DMS 273 (cell line): ENCODE results near the gene HOMER1.
A peak's percentile ranks its signal among the peaks of the same experiment; 100 is the strongest.

Source experiments
- DNase-seq: peaks from one replicate; lab custom pipeline; 2025; ENCODE audit not compliant: unreplicated experiment; lab: John Stamatoyannopoulos, UW

HOMER1 gene

DNA sequence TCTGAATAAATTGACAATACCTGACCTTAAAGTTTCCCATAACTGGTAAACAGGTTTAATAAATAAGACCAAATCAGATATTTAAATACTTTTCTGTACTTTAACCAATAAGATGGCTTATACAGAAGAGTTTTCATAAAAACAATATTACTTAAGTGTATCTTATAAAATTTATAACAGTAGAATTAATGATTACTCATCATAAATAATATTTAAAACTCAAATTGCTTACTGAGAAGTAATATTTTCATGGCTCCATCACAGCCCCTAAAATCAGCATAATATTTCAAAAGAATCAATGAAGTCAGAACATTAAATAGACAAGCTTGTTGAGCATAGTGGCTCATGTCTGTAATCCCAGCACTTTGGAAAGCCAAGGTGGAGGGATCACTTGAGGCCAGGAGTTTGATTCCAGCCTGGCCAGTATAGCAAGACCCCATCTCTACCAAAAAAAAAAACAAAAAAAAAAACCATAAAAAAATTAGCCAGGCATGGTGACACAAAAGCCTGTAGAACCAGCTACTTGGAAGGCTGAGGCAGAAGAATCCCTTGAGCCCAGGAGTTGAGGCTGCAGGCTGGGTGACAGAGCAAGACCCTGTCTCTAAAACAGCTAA is 23.5 kb downstream of the HOMER1 start:
- DNase-seq: no peak

DNA sequence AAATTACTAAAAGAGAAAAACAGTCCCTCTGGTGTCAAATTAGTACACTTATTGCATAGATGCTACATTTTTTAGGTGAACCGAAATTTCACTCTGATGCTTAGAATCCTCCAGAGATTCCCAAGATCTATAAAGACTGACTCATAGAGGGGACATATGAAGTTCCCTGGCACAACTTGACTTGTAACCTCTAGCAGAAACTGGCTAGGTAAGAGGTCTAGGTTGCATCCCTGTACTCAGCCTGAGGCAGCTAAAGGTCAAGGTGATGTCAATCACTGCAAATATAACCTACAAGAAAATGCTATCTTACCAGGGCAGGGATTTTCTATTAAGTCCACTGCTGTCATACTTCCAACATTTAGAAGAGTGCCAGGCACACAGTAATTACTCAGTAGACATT is 24.2 kb downstream of the HOMER1 start:
- no peak for DNase-seq

DNA sequence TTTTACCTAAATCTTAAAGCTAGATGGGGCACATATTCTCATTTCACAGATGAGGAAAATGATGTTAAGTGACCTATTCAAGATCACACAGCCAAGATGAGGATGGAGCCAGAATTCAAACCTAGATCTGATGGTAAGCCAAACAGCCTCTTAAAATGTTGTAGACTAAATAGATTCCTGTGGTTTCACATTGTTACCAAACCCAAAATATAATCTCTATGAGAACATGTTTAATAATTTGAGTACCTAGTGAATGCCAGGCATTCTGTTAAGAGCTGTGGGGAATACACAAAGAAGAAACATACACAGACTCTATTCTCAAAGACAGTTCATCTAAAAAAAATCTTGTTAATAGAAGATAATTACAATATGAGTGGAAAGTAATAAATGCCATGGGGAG is 25.2 kb downstream of the HOMER1 start:
- DNase-seq: no peak

DNA sequence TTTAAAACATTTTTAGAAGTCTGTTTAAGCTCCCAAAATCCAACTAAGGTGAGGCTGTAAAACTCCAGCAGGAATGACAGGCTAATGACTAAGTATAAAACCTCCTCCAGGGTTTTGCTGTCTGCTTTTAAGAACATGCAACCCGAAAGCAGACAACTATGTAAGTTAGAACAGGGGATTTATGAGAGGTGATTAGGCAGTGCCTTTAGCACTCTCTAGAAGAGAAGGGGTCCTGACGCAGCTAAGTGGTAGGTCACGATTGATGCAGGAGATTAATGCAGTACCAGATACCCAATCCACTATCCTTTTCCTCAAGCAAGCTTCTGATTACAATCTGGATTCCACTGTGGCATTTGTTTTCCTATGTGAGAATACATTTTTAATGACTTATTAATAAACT is 25.9 kb downstream of the HOMER1 start:
- DNase-seq: no peak

DNA sequence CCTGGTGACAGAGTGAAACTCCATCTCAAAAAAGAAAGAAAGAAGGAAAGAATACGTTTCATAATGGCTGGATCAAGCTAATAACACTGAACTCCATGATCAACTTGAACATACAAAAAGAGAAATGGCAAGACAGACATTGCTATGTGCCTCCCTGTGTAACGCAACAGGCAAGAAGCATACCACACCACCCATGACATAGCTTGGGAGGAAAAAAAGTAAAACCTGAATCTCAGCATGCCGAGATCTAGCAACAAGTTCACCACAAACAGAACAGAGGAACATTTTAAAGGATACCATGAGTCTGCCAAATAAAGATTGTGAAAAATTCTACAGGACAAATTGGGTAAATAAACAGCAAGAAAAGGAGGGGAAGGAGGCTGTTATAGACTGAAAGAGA is 26.7 kb downstream of the HOMER1 start:
- no peak for DNase-seq

DNA sequence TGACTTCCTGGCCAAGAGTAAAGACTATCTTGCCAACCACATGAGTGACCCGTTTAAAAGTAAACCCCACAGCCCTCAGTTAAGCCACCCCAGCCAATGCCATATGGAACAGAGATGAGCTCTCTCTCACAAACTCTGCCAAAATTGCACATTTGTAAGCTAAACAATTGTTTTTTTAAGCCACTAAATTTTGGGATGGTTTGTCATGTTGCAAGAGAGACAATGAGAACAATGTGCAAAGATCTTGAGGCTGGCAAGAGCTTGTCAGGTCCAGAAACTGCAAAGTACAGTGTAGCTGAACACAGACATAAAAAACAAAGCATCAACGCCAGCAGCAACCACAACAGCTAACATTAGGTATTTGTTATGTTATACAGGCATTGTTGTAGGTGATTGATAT is 27.8 kb downstream of the HOMER1 start:
- no peak for DNase-seq

DNA sequence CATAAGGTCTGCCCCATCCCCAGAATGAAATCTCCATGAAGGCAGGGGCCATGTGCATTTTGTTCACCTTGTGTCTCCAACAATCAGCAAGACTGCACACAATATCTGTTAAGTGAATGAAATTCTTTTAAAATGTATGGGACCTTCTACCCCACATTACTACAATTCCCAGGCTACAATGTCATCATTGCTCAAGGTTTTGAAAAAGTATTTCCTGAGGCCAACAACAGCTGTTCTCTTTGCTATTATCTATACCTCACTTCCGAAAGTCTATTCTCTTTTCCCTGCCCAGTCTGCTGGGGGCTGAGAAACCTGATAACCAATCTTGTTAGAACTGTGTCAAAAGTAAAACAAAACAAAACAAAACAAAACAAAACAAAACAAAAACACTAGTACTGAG is 29.2 kb downstream of the HOMER1 start:
- DNase-seq: no peak

DNA sequence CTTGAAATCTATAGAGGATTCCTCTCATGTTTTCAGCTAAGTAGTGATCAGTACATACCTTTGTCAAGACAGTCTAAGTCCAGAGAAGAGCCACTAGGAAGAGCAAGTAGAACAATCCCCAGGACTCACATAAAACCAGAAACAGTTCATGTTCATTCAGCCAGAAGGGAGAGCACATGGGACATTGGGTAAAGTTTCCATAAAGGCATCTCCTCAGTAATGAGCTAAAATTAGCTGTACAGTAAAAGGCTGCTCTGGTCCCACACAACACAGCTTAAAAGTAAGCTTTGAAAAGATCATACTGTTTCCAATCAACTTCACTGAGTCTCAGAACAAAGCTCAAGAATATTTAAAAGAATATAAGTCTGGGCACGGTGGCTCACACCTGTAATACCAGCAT is 32.4 kb downstream of the HOMER1 start:
- no peak for DNase-seq

DNA sequence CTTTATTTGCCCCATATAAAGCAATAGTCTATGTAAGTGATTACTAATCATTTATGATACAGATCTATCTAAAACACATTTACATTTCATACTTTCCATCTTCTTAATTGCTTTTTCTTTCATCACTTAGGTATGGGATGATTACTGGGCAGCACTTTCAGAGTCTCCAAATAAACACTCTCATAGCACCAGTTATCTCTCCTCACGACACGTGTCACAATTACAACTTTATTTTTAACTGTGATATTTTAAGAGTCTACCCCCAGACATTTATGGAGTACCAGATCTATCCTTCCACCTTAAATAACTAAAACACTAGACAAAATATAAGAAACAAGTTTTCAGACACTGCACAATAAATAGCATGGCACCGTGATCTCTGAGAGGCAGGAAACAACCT is 32.9 kb downstream of the HOMER1 start:
- DNase-seq: no peak

DNA sequence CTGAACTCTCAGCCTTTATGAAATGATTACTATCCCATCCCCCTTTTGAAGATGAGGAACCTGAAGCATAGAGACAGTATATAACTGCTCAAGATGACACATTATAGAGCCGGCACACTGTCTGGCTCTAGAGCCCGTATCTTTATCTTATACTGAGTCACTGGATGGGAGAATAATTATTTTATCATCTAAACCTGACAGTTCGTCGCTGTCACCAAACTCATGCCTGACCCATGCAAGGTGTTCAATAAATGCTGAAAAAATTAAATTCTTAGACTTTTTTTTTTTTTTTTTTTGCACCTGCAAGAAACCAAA is 38.8 kb downstream of the HOMER1 start:
- DNase-seq: no peak

DNA sequence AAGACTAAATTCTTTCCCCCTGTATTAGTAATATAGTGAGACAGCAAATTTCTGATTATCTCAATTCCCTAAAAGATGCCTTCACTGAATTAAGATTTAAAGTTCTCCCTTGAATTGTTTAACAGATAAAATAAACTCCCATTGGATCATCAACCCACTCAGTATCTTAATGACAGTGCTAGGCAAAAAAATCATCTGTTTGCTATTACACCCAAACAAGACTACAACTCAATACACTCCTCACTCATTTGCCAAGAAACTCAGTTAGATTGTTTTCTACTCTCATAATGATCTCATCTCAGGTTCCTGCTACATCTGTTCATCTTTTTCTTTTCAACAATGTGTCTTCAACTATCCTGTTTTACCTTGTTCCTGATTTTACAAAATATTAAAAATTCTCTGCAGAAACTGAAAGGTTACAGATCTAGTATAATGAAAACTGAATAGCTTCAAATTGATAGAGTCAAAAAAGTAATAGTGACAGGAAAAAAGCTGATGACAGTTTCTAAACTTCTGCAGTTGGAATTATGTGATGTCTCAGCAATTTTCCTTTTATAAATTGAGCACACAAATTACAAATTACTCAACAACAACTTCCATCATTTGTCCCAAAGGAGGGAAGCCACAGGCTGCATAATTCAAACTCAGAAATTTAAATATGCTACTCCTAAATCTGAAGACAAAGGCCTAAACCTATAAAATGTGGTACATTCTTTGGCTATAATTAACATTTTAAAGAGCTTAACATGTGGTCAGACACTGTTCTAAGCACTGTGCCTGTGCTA is 39.4 kb downstream of the HOMER1 start:
- DNase-seq: peak; percentile 81

DNA sequence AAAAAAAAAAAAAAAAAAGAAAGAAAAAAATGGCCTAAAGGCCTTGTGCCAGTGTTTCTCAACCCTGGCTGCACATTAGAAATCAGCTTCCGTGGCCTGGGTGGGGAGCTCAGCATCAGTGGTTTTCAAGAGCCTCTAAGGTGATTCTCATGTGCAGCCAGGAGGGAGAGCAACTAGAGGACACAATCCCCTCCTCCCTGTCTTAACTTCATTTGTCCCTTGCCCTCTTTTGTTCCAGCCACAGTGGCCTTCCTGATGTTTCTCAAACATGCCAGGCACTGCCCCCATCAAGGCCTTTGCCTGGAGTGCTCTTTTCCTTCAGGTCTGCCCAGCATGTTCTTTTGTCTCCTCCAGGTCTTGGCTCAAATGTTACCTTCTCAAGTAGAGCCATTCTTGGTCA is 42.4 kb downstream of the HOMER1 start:
- DNase-seq: no peak

DNA sequence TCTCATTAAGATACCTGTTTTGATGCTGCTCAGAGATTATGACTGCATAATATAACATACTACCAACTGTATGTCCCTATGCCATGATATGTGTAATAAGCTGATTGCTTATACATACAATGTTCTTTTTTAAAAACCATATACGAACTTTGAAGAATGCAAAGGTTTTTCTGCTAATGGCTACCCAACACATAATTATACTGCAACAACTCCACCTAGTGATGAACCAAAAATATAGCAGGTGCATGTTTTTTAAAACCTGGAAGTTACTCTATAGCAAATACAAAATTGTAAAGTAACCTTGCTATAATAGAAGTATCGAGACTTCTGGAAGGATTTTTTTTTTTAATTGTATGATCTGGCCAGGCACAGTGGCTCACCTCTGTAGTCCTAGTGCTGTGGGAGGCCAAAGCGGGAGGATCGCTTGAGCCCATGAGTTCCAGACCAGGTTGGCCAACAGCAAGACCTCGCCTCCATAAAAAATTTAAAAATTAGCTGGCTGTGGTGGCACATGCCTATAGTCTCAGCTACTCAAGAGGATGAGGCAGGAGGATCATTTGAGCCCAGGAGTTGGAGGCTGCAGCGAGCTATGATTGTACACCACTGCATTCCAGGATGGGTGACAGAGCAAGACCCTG is 49.1 kb downstream of the HOMER1 start:
- DNase-seq: peak; percentile 45

DNA sequence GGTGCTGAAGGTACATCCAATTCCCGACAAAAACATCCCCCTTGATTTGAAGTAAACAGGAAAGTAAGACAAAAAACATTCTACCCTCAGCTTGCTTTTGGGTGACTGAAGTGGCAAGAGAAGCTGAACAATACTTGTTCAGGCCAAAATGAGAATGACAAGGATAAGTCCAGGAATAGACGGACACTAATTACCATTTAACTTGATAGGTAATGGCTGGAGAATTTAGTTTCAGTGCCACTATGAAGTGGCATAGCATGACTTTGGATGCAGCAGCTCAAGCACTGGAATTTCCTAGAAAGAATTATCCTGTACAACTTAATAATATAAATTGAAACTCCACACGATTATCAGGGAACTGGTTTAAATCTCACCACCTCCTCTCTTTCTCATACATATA is 49.7 kb downstream of the HOMER1 start:
- DNase-seq: no peak

DNA sequence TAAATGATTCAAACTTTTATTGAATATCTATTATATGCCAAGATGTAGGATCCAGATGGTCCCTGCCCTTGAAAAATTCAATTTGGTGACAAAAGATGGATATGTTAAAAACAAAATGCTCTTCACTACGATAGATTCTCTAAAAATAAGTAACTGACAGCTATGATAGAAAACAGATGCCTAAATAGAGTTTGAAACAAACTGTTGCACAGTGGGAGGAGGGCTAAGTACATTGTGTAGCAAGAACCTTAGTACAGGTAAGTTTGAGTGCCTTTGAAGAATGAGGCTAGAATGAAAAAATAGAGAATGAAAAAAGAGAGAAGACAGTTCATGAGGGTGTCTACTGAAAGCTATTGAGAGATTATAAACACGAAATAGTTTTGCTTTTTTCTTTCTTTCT is 54.3 kb downstream of the HOMER1 start:
- DNase-seq: no peak

DNA sequence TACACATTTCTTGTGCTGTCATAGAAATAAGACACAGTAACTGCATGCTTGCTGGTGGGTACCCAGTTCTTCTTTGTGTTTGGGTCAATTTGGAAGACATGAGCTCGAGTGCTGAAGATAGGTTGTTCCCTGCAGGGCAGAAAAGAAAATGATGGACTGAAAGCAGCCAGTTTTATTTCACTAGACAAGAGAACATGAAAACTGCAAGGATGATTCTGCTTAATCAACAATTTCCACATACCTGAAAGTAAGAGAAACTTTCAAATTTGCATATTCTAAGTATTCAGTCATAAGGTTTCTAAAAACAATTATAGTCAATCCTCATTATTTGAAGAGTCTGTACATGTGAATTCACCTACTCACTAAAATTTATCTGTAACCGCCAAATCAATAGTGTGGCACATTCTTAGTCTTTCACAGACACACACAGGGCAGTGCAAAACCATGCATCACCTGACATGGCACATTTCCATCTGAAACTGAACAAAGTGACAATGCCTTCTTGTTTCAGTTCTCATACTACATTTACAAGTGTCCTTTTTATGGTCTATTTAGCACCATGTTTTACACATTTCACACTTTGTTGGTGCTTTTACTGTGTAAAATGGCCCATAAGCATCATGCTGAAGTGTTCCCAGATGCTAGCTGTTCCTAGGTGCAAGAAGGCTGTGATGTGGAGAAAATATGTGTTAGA is 56.9 kb downstream of the HOMER1 start:
- DNase-seq: no peak

DNA sequence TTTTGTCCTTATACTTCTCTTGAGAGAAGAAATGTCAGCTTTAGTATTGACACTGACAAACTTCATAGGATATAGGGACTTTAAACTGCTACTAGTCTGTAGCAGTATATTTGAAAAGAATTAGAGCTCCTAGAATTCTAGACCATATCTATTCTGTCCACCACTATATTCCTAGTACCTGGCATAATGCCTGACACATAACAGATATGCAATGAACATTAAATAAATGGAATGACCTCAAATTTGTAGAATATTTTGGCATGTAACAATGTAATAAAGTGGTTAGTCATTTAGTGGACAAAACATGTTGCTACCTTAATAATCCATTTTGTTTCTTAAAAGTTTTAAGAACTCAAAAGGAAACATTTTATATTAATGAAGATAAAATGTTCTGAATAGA is 57.5 kb downstream of the HOMER1 start:
- no peak for DNase-seq

DNA sequence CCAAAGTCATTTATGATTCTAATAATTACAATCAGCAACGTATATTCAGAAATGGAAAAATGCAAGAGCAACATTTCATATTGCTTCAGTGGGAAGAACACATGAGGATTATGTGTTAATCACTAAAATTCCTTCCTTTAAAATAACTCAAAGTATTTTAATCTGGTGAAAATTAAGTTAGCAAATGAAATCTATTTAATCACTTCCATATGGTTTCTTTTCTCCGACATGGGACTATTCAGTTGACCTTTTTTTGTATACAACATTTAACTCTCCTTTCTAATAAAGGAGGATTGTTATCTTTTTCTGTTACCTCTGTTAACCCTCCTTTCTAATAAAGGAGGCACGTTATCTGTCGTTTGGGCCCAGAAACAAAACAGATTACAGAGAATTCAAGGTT is 59.9 kb downstream of the HOMER1 start:
- no peak for DNase-seq

DNA sequence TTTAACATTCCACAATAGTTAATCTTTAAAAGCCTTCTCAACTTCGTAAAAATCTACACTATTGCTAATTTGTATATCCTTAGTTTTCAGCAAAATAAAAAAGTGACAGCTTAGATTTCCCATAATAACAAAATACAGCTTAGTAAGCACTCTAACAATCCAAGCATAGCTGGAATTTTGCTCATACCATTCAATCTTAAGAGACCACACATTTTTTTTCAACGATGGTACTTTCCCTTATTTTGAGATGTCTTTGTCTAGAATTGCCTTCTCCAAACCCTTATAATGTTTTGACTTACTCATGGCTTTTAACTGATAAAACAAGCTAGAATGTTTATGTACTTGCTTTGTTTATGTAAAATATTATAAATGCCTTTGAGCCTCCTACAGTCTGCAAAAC is 65.6 kb downstream of the HOMER1 start:
- DNase-seq: no peak

DNA sequence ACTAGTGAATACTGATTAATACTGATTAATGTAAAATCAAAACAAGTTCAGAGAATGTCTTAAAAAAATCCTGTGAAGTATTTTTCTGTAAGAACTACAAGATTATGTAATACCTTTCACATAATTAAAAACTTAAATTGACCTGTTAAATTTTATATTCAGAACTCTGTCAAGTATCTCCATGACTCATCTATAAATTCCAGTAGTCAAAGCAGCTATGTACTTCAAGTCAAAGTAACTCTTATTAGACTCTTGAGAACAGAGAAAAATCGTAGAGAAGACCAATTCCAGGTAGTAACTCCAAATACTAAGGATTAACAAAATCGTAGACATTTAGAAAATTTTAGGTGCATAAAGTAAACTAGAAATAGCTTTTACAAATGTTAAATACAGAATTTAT is 77.1 kb downstream of the HOMER1 start:
- no peak for DNase-seq

DNA sequence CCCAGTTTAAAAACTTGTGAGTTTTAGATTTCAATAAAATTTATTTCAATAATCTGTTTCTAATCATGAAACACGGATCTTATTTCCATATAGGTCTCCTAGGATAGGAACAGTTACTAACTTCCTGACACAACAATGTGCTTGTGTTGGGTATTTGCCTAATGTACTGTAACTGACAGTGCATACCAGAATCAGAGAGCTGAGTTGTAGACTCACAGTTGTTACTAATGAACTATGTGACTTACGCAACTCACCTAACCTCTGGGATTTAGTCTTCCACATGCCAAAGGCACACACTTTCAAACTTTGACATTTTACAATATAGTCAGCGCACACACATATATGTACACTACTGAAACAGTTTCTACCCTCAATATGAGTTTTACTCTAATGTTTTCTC is 77.7 kb downstream of the HOMER1 start:
- no peak for DNase-seq

DNA sequence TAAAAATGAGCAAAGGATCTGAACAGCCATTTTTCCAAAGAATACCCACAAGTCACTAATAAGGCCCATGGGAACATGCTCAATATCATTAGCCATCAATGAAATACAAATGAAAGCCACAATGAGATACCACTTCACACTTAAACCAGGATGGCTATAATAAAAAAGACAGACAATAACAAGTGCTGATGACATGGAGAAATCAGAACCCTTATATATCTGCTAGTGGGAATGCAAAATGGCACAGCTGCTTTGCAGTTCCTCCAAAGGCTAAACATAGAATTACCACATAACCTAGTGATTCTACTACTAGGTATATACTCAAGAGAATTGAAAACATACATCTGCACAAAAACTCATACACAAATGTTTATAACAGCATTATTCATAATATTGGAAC is 83.7 kb downstream of the HOMER1 start:
- DNase-seq: no peak
